ENCODE measurements around the gene KCTD4. TPM values are rescaled to one million over a fixed set of nuclear protein-coding genes. Genes with fewer than 3 reads are reported as not detected.

Gene KCTD4
- total RNA-seq, 2 donors from 2014 or later: not detected

- Mint-ChIP-seq H3K4me3 (no peak overlapping the region), H3K27ac (no peak overlapping the region), H3K4me1 (peaks cover 9% of the 10 kb centered on the region), H3K36me3 (ENCODE audit: low read depth) (peaks cover 10% of the 10 kb centered on the region), H3K9me3 (no peaks in the 10 kb centered on the region), H3K27me3 (ENCODE audit: insufficient read depth) (no peaks in the 10 kb centered on the region)
- H3K4me1 ChIP-seq (ENCODE audit: control insufficient read depth, insufficient read depth, low read length): no peaks in the 10 kb centered on the region
- H3K9me3 ChIP-seq (ENCODE audit: control insufficient read depth, low read length): no peaks in the 10 kb centered on the region
- no peak overlapping the region for H3K27ac ChIP-seq (ENCODE audit: low read depth, low read length)
- no peaks in the 10 kb centered on the region for H3K27me3 ChIP-seq (ENCODE audit: control insufficient read depth, insufficient read depth, low read length, poor library complexity, severe bottlenecking)
- no peak overlapping the region for H3K4me3 ChIP-seq (ENCODE audit: low read length)
- WGBS, 2 experiments (ENCODE audit: insufficient coverage in 1 of 2, insufficient read length in 1 of 2): 57 to 82% methylated on average over 1 of the region's 1 CpG
- H3K36me3 ChIP-seq (ENCODE audit: control insufficient read depth, insufficient read depth, low read length): no peaks in the 10 kb centered on the region
- no peak for TF ChIP-seq CTCF (conservative IDR thresholded peaks at IDR 0.05)
- no peak for DNase-seq
- H3K9ac ChIP-seq (ENCODE audit: extremely low read depth, low read length, poor library complexity, severe bottlenecking): no peak overlapping the region
These were observed 30.9 kb upstream of the KCTD4 start for GRCh38 chr13:45231722-45232121.

- H3K27me3 Mint-ChIP-seq (ENCODE audit: insufficient read depth): no peaks in the 10 kb centered on the region
- H3K9me3 Mint-ChIP-seq: no peaks in the 10 kb centered on the region
- H3K4me1 Mint-ChIP-seq: peaks cover 9% of the 10 kb centered on the region
- peaks cover 10% of the 10 kb centered on the region for H3K36me3 Mint-ChIP-seq (ENCODE audit: low read depth)
- no peak for TF ChIP-seq CTCF (conservative IDR thresholded peaks at IDR 0.05)
- H3K4me3 Mint-ChIP-seq: no peak overlapping the region
- H3K27ac Mint-ChIP-seq: no peak overlapping the region
- Histone ChIP-seq H3K36me3 (ENCODE audit: control insufficient read depth, insufficient read depth, low read length) (no peaks in the 10 kb centered on the region), H3K4me1 (ENCODE audit: control insufficient read depth, insufficient read depth, low read length) (no peaks in the 10 kb centered on the region), H3K9ac (ENCODE audit: extremely low read depth, low read length, poor library complexity, severe bottlenecking) (no peak overlapping the region), H3K27me3 (ENCODE audit: control insufficient read depth, insufficient read depth, low read length, poor library complexity, severe bottlenecking) (no peaks in the 10 kb centered on the region), H3K9me3 (ENCODE audit: control insufficient read depth, low read length) (no peaks in the 10 kb centered on the region), H3K4me3 (ENCODE audit: low read length) (no peak overlapping the region), H3K27ac (ENCODE audit: low read depth, low read length) (no peak overlapping the region)
- DNase-seq: no peak
- WGBS, 2 experiments (ENCODE audit: insufficient coverage in 1 of 2, insufficient read length in 1 of 2): 85 to 91% methylated on average over 2 to 4 of the region's 4 CpGs
These were observed 30.5 kb upstream of the KCTD4 start for GRCh38 chr13:45231305-45231704.

- H3K4me1 ChIP-seq (ENCODE audit: control insufficient read depth, insufficient read depth, low read length): no peaks in the 10 kb centered on the region
- Mint-ChIP-seq H3K36me3 (ENCODE audit: low read depth) (peaks cover 10% of the 10 kb centered on the region), H3K27ac (no peak overlapping the region), H3K4me3 (no peak overlapping the region), H3K27me3 (ENCODE audit: insufficient read depth) (no peaks in the 10 kb centered on the region), H3K9me3 (no peaks in the 10 kb centered on the region), H3K4me1 (peaks cover 10% of the 10 kb centered on the region)
- H3K27me3 ChIP-seq (ENCODE audit: control insufficient read depth, insufficient read depth, low read length, poor library complexity, severe bottlenecking): no peaks in the 10 kb centered on the region
- DNase-seq: no peak
- no peak overlapping the region for H3K9ac ChIP-seq (ENCODE audit: extremely low read depth, low read length, poor library complexity, severe bottlenecking)
- 95 to 100% methylated on average over 2 to 4 of the region's 4 CpGs for WGBS, 2 experiments (ENCODE audit: insufficient coverage in 1 of 2, insufficient read length in 1 of 2)
- H3K9me3 ChIP-seq (ENCODE audit: control insufficient read depth, low read length): no peaks in the 10 kb centered on the region
- no peak overlapping the region for H3K27ac ChIP-seq (ENCODE audit: low read depth, low read length)
- H3K4me3 ChIP-seq (ENCODE audit: low read length): no peak overlapping the region
- no peak for TF ChIP-seq CTCF (conservative IDR thresholded peaks at IDR 0.05)
- H3K36me3 ChIP-seq (ENCODE audit: control insufficient read depth, insufficient read depth, low read length): no peaks in the 10 kb centered on the region
These were observed 28.3 kb upstream of the KCTD4 start for GRCh38 chr13:45229172-45229571.
